SK-N-SH (cell line): Measurements from ENCODE around the gene USF3. TPM values are rescaled to one million over a fixed set of nuclear protein-coding genes. Genes with fewer than 3 reads are reported as not detected.

Source experiments
- CTCF ChIA-PET: fragments of 300-600, 350-600 bp; formaldehyde crosslinking; extraction: SDS; loops from one replicate; lab custom pipeline; 2021; lab: Yijun Ruan, JAX
- POLR2A ChIA-PET: fragments of 350-600 bp; sonication (Branson Sonifier 250); formaldehyde crosslinking; extraction: SDS; loops from one replicate; lab custom pipeline; 2020; ENCODE audit warnings: antibody characterized with exemption, inconsistent platforms; lab: Yijun Ruan, JAX
- DNase-seq: peaks from one replicate; pipeline ENCODE4 v3.0.0; 2012
- H2AFZ ChIP-seq: fragments of 200-600 bp; sonication (generic); 2 replicates; pipeline ENCODE4 v1.8.1; 2016; ENCODE audit warnings: antibody characterized with exemption, mild to moderate bottlenecking, low read depth
- H3F3A ChIP-seq: fragments of 200-600 bp; sonication (generic); replicated peaks from 2 replicates; pipeline ENCODE3; 2016; ENCODE audit warnings: antibody characterized with exemption, mild to moderate bottlenecking; ENCODE audit not compliant: insufficient read depth
- H3K27ac ChIP-seq, 2 experiments: fragments of 200-500 bp in 1 of 2; fragments of 200-600 bp in 1 of 2; sonication (Bioruptor generic) in 1 of 2; sonication (generic), shearing (Covaris generic) in 1 of 2; 2 replicates each; pipeline versions ENCODE4 v1.5.1 to v1.6.1; 2014 to 2016; ENCODE audit warnings: low read depth in 2 of 2, inconsistent platforms in 1 of 2, low read length in 1 of 2, mild to moderate bottlenecking in 1 of 2, mixed read lengths in 1 of 2
- H3K27me3 ChIP-seq: fragments of 200-600 bp; sonication (generic), shearing (Covaris generic); 2 replicates; pipeline ENCODE4 v1.6.1; 2016; ENCODE audit warnings: mixed run types; ENCODE audit not compliant: insufficient read depth
- H3K36me3 ChIP-seq, 2 experiments: fragments of 200-500 bp in 1 of 2; fragments of 200-600 bp in 1 of 2; sonication (Bioruptor generic) in 1 of 2; sonication (generic) in 1 of 2; replicated peaks in 1 of 2; 2 replicates each; pipeline versions ENCODE3 to v1.5.1; 2014 to 2016; ENCODE audit warnings: low read length in 1 of 2, mild to moderate bottlenecking in 1 of 2; ENCODE audit not compliant: insufficient read depth in 2 of 2, control insufficient read depth in 1 of 2
- H3K4me1 ChIP-seq, 2 experiments: fragments of 200-500 bp in 1 of 2; fragments of 200-600 bp in 1 of 2; sonication (Bioruptor generic) in 1 of 2; sonication (generic), shearing (Covaris generic) in 1 of 2; 2 replicates each; pipeline versions ENCODE4 v1.5.1 to v1.6.1; 2014 to 2016; ENCODE audit warnings: low read depth in 1 of 2, low read length in 1 of 2, mixed run types in 1 of 2; ENCODE audit not compliant: insufficient read depth in 2 of 2, control insufficient read depth in 1 of 2
- H3K4me2 ChIP-seq: fragments of 200-600 bp; sonication (generic), shearing (Covaris generic); 2 replicates; pipeline ENCODE4 v1.6.1; 2017; ENCODE audit warnings: mixed run types
- H3K4me3 ChIP-seq, 2 experiments: fragments of 200-500 bp in 1 of 2; fragments of 200-600 bp in 1 of 2; sonication (Bioruptor generic) in 1 of 2; sonication (generic), shearing (Covaris generic) in 1 of 2; 2 replicates each; pipeline versions ENCODE4 v1.5.1 to v1.8.1; 2014 to 2016; ENCODE audit warnings: low read depth in 2 of 2, inconsistent platforms in 1 of 2, low read length in 1 of 2, mild to moderate bottlenecking in 1 of 2, mixed read lengths in 1 of 2, moderate library complexity in 1 of 2
- H3K79me2 ChIP-seq: fragments of 200-600 bp; sonication (generic); 2 replicates; pipeline ENCODE4 v1.8.1; 2017; ENCODE audit warnings: mild to moderate bottlenecking; ENCODE audit not compliant: insufficient read depth
- H3K9ac ChIP-seq: fragments of 200-600 bp; sonication (generic); 2 replicates; pipeline ENCODE4 v1.6.1; 2017; ENCODE audit warnings: mixed run types
- H3K9me2 ChIP-seq: fragments of 200-600 bp; sonication (generic); 2 replicates; pipeline ENCODE4 v1.6.1; 2017; ENCODE audit warnings: mixed run types
- H3K9me3 ChIP-seq: fragments of 200-600 bp; sonication (generic); 2 replicates; pipeline ENCODE4 v1.6.1; 2017; ENCODE audit warnings: mixed run types, mild to moderate bottlenecking, moderate library complexity
- H4K20me1 ChIP-seq: fragments of 200-600 bp; sonication (generic); 2 replicates; pipeline ENCODE4 v1.6.1; 2017; ENCODE audit warnings: mild to moderate bottlenecking, mixed run types; ENCODE audit not compliant: insufficient read depth
- CHD2 ChIP-seq: fragments of 150-350 bp; IDR thresholded peaks from 2 replicates; pipeline ENCODE4 v1.6.1; 2018; ENCODE audit warnings: low read length; ENCODE audit not compliant: partially characterized antibody
- ELF1 ChIP-seq: IDR thresholded peaks from 2 replicates; pipeline ENCODE4 v1.4.0; 2012
- EP300 ChIP-seq, 2 experiments: IDR thresholded peaks; 2 replicates each; pipeline versions ENCODE4 v1.4.0 to v1.6.1; 2012; ENCODE audit warnings: borderline replicate concordance in 1 of 2, low read depth in 1 of 2, low read length in 1 of 2
- EZH2phosphoT487 ChIP-seq: fragments of 200-600 bp; sonication (generic); IDR thresholded peaks from 2 replicates; pipeline ENCODE4 v1.6.1; 2017; ENCODE audit warnings: low read depth, mixed run types, mild to moderate bottlenecking, antibody characterized with exemption, moderate library complexity, borderline replicate concordance
- FOSL2 ChIP-seq: IDR thresholded peaks from 2 replicates; pipeline ENCODE4 v1.4.0; 2012; ENCODE audit warnings: low read depth, mild to moderate bottlenecking, moderate library complexity, borderline replicate concordance
- FOXJ3 ChIP-seq: sonication (generic); formaldehyde crosslinking; IDR thresholded peaks from 2 replicates; pipeline ENCODE4 v1.5.1; 2020; ENCODE audit warnings: mild to moderate bottlenecking, missing genetic modification reagents
- FOXM1 ChIP-seq: IDR thresholded peaks from 2 replicates; pipeline ENCODE4 v1.4.0; 2012; ENCODE audit warnings: low read depth, mild to moderate bottlenecking
- GABPA ChIP-seq: IDR thresholded peaks from 2 replicates; pipeline ENCODE4 v1.4.0; 2012; ENCODE audit warnings: low read depth, mild to moderate bottlenecking
- GATA2 ChIP-seq: sonication (generic); formaldehyde crosslinking; IDR thresholded peaks from 2 replicates; pipeline ENCODE4 v1.5.0; 2020; ENCODE audit warnings: mild to moderate bottlenecking, missing genetic modification reagents
- IRF3 ChIP-seq: fragments of 150-350 bp; IDR thresholded peaks from 2 replicates; pipeline ENCODE4 v1.6.1; 2016; ENCODE audit warnings: mild to moderate bottlenecking, low read depth, low read length
- MAX ChIP-seq: IDR thresholded peaks from 2 replicates; pipeline ENCODE4 v1.4.0; 2012; ENCODE audit warnings: low read depth
- MXI1 ChIP-seq: IDR thresholded peaks from 2 replicates; pipeline ENCODE4 v1.6.1; 2012; ENCODE audit warnings: mild to moderate bottlenecking, low read depth, low read length, improper control_type of control experiment
- NFIC ChIP-seq: IDR thresholded peaks from 2 replicates; pipeline ENCODE4 v1.4.0; 2012; ENCODE audit warnings: borderline replicate concordance
- POLR2AphosphoS5 ChIP-seq: IDR thresholded peaks from 2 replicates; pipeline ENCODE4 v1.6.1; 2012; ENCODE audit warnings: low read depth, low read length
- RFX5 ChIP-seq: IDR thresholded peaks from 2 replicates; pipeline ENCODE4 v1.6.1; 2012; ENCODE audit warnings: mild to moderate bottlenecking, improper control_type of control experiment, low read length
- RXRA ChIP-seq: IDR thresholded peaks from 2 replicates; pipeline ENCODE4 v1.4.0; 2012; ENCODE audit warnings: low read depth, mild to moderate bottlenecking, borderline replicate concordance
- SIN3A ChIP-seq: IDR thresholded peaks from 2 replicates; pipeline ENCODE4 v1.6.1; 2012; ENCODE audit warnings: low read depth, mild to moderate bottlenecking, low read length, moderate library complexity, borderline replicate concordance
- SMC3 ChIP-seq: IDR thresholded peaks from 2 replicates; pipeline ENCODE4 v1.6.1; 2012; ENCODE audit warnings: low read depth, low read length, improper control_type of control experiment
- TAF1 ChIP-seq: IDR thresholded peaks from 2 replicates; pipeline ENCODE4 v1.6.1; 2012; ENCODE audit warnings: low read depth, mild to moderate bottlenecking, low read length, moderate library complexity, borderline replicate concordance
- TCF12 ChIP-seq: IDR thresholded peaks from 2 replicates; pipeline ENCODE4 v1.4.0; 2012
- YY1 ChIP-seq: IDR thresholded peaks from 2 replicates; pipeline ENCODE4 v1.4.0; 2012; ENCODE audit warnings: low read depth, mild to moderate bottlenecking
- WGBS: methylation state at CpG from one replicate; pipeline ENCODE4 v1.1.6; 2017; ENCODE audit warnings: low lambda C conversion rate; 5-methylcytosine and 5-hydroxymethylcytosine counted together
- polyA plus RNA-seq, 3 experiments: library from polyadenylated mRNA; depleted of rRNA; stranded (reverse); fragments of >200 nt; gene quantifications; 2 replicates each; pipeline ENCODE4 v1.2.3, GENCODE V29; 2012

The USF3 gene, protein sequence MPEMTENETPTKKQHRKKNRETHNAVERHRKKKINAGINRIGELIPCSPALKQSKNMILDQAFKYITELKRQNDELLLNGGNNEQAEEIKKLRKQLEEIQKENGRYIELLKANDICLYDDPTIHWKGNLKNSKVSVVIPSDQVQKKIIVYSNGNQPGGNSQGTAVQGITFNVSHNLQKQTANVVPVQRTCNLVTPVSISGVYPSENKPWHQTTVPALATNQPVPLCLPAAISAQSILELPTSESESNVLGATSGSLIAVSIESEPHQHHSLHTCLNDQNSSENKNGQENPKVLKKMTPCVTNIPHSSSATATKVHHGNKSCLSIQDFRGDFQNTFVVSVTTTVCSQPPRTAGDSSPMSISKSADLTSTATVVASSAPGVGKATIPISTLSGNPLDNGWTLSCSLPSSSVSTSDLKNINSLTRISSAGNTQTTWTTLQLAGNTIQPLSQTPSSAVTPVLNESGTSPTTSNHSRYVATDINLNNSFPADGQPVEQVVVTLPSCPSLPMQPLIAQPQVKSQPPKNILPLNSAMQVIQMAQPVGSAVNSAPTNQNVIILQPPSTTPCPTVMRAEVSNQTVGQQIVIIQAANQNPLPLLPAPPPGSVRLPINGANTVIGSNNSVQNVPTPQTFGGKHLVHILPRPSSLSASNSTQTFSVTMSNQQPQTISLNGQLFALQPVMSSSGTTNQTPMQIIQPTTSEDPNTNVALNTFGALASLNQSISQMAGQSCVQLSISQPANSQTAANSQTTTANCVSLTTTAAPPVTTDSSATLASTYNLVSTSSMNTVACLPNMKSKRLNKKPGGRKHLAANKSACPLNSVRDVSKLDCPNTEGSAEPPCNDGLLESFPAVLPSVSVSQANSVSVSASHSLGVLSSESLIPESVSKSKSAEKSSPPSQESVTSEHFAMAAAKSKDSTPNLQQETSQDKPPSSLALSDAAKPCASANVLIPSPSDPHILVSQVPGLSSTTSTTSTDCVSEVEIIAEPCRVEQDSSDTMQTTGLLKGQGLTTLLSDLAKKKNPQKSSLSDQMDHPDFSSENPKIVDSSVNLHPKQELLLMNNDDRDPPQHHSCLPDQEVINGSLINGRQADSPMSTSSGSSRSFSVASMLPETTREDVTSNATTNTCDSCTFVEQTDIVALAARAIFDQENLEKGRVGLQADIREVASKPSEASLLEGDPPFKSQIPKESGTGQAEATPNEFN (N-terminal part only)
- polyA plus RNA-seq (2012; rRNA removed): 3.1 and 4.4 TPM in 2 replicates
- polyA plus RNA-seq (2012; cell fraction: cytosol; rRNA removed): 4.5 and 4.9 TPM in 2 replicates
- polyA plus RNA-seq (2012; cell fraction: nucleus; rRNA removed): 1.8 and 3.7 TPM in 2 replicates

DNA sequence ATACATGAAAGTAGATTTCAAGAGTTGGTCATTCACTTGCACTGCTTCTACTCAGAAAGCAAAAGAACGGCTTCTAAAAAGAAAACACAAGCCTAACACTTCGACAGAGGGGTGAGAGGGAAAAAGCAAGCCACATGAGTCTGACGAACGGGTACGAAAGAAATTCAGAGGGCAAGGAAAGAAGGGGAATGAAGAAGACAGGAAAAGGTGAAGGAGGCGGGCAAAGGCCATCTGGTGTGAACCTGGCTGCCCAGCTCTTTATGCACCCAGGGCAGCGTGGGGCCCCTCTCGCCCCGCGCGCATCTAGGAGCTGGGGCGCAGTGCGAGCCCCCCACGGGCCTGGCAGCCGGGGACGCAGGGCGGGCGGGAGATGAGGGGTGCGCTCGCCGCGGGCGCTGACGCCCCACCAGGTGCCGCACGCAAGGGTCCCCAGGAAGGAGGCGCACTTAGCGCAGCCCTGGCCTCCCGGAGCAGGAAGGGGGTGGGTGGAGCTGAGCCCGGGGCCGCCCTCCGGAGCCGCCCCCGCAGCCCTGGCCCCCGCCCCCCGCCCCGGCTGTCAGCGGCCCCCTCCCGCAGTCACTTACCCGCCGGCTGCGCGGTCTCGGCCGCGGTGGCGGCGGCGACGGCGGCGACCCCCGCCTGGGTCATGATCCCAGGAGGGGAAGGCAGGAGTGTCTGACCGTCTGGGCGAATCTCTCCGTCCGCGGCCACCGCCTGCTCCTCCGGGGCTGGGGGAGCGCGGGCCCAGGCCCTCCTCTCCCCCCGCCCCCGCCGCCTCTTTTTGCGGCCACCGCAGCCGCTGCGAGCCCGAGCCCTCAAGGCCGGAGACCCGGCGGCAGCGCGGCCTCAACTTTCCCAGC lies at the start of gene USF3:
TSS of gene USF3 (minus strand) at position 857 of the 860 bp plus-strand sequence. CDS start 21,764 bp downstream, outside the sequence.
- H2AFZ ChIP-seq: peak within 1 kb of the TSS; percentile 94
- POLR2A ChIA-PET: no interaction called here
- no peaks in the 10 kb centered on the region for H3F3A ChIP-seq

GRCh38 chr3:113745756-113746547 lies 49.5 kb upstream of the USF3 start, which contains the start of gene NAA50:
TSS of gene NAA50 (minus strand) at chr3:113746249. CDS start at chr3:113745949, 300 bp downstream.
- DNase-seq: peak; percentile 94
- H3K9me3 ChIP-seq: no peaks in the 10 kb centered on the region
- CTCF ChIA-PET: interaction anchor here (0.6 to 2.4 kb wide), 28 partner anchors 10 to 590 kb away, joined by 3 to 42 read pairs (median 4); no protein-coding TSS in a partner anchor
- peak within 1 kb of the TSS; percentile 94 to 99 for H3K4me3 ChIP-seq
- peak within 1 kb of the TSS; percentile 88 for H2AFZ ChIP-seq
- no peaks in the 10 kb centered on the region for H3K9me2 ChIP-seq
- peaks cover 12% of the 10 kb centered on the region for H3F3A ChIP-seq
- POLR2A ChIA-PET: no interaction called here
- peak within 1 kb of the TSS; percentile 100 for H3K27ac ChIP-seq
- peaks cover 6 to 16% of the 10 kb centered on the region in 2 experiments; a peak in 3 of 4 replicates for H3K4me1 ChIP-seq
- peaks cover 38% of the 10 kb centered on the region for H4K20me1 ChIP-seq
- H3K4me2 ChIP-seq: peak within 1 kb of the TSS; percentile 87
- H3K27me3 ChIP-seq: no peaks in the 10 kb centered on the region
- peaks cover 0 to 4% of the 10 kb centered on the region in 2 experiments for H3K36me3 ChIP-seq
- peaks cover 82% of the 10 kb centered on the region for H3K79me2 ChIP-seq
- peak within 1 kb of the TSS; percentile 97 for H3K9ac ChIP-seq
- WGBS: 1% methylated on average over 38 of the region's 72 CpGs
- TF ChIP-seq FOXJ3 (CRISPR knock-in tag) (no peak), RXRA (no peak), MAX (peak; percentile 46; the same call in 1 of the 2 replicates), CHD2 (peak; percentile 86), RFX5 (no peak), FOSL2 (no peak), GABPA (no peak), ELF1 (0 out of 2 replicates have a peak, but pooled peaks have one; percentile 27), GATA2 (CRISPR knock-in tag) (0 out of 2 replicates have a peak, but pooled peaks have one; percentile 10), YY1 (peak; percentile 56; the same call in 1 of the 2 replicates), EP300 (IDR thresholded peaks at IDR 0.05; ENCODE audit: borderline replicate concordance in 1 of 2, low read depth in 1 of 2, low read length in 1 of 2) (0 out of 4 replicates have a peak, but pooled peaks of 1 of the 2 experiments have one; percentile 13), IRF3 (no peak), NFIC (no peak), TAF1 (peak; percentile 54; the same call in 1 of the 2 replicates), SMC3 (no peak), TCF12 (no peak)

More for the DNA sequence above, at the start of gene USF3:
- H3K4me3 ChIP-seq: peak within 1 kb of the TSS; percentile 88 to 92
- no peaks in the 10 kb centered on the region for H3K9me2 ChIP-seq
- WGBS: 0% methylated on average over 12 of the region's 75 CpGs
- no peaks in the 10 kb centered on the region for H3K9me3 ChIP-seq
- peak within 1 kb of the TSS; percentile 78 for H3K9ac ChIP-seq
- CTCF ChIA-PET: interaction anchor here (2.4 kb wide), 1 partner anchor 69 kb away, joined by 7 read pairs; no protein-coding TSS in a partner anchor
- TF ChIP-seq MXI1: no peak; the same call in 1 of the 2 replicates
- TF ChIP-seq YY1: no peak
- peak; percentile 46; the same call in 1 of the 2 replicates for TF ChIP-seq POLR2AphosphoS5
- TF ChIP-seq SIN3A: peak; percentile 31; the same call in 1 of the 2 replicates
- TF ChIP-seq FOXM1: no peak
- no peak for TF ChIP-seq EZH2phosphoT487
- H3K27ac ChIP-seq: peak within 1 kb of the TSS; percentile 73 to 95
- DNase-seq: peak; percentile 95
- no peaks in the 10 kb centered on the region for H4K20me1 ChIP-seq
- no peaks in the 10 kb centered on the region; a peak in 2 of 4 replicates for H3K4me1 ChIP-seq
- H3K79me2 ChIP-seq: peaks cover 47% of the 10 kb centered on the region
- no peaks in the 10 kb centered on the region for H3K27me3 ChIP-seq
- H3K4me2 ChIP-seq: peak within 1 kb of the TSS; percentile 92
- no peaks in the 10 kb centered on the region for H3K36me3 ChIP-seq
